HL-60 (cell line): ENCODE measurements around the gene SMAD2.

Experiments used
- DNase-seq, 2 experiments: peaks; one replicate each; pipeline ENCODE4 v3.0.0-alpha.2; 2010 to 2020; ENCODE audit warnings: low read depth in 1 of 2, low spot score in 1 of 2
- H3K27ac ChIP-seq: fragments of 250-450 bp; sonication (Bioruptor Pico); replicated peaks from 2 replicates; pipeline ENCODE4 v1.5.1; 2020; ENCODE audit warnings: mild to moderate bottlenecking, moderate library complexity
- H3K27me3 ChIP-seq: fragments of 250-450 bp; sonication (Bioruptor Pico); 2 replicates; pipeline ENCODE4 v1.5.1; 2021; ENCODE audit warnings: mild to moderate bottlenecking, moderate library complexity; ENCODE audit not compliant: insufficient read depth, poor library complexity, severe bottlenecking
- H3K4me3 ChIP-seq: replicated peaks from 2 replicates; pipeline ENCODE4 v1.5.1; 2011; ENCODE audit warnings: mild to moderate bottlenecking, control low read depth, low read length; ENCODE audit not compliant: insufficient read depth
- GABPA ChIP-seq: IDR thresholded peaks from 2 replicates; pipeline ENCODE4 v1.6.1; 2012; ENCODE audit warnings: low read depth
- POLR2AphosphoS5 ChIP-seq: IDR thresholded peaks from 2 replicates; pipeline ENCODE4 v1.6.1; 2012; ENCODE audit warnings: low read depth
- SPI1 ChIP-seq: IDR thresholded peaks from 2 replicates; pipeline ENCODE4 v1.6.1; 2012; ENCODE audit warnings: low read depth, mild to moderate bottlenecking, borderline replicate concordance
- TF ChIP-seq, protein P1 (sequence below): IDR thresholded peaks from 2 replicates; pipeline ENCODE4 v1.6.1; 2012; ENCODE audit warnings: low read depth; ENCODE audit not compliant: insufficient replicate concordance
- TF ChIP-seq, protein P2 (sequence below): IDR thresholded peaks from one replicate; pipeline ENCODE4 v1.5.1; 2011; ENCODE audit warnings: low read length, control low read depth, inconsistent platforms; ENCODE audit not compliant: insufficient read depth

Gene SMAD2

DNA sequence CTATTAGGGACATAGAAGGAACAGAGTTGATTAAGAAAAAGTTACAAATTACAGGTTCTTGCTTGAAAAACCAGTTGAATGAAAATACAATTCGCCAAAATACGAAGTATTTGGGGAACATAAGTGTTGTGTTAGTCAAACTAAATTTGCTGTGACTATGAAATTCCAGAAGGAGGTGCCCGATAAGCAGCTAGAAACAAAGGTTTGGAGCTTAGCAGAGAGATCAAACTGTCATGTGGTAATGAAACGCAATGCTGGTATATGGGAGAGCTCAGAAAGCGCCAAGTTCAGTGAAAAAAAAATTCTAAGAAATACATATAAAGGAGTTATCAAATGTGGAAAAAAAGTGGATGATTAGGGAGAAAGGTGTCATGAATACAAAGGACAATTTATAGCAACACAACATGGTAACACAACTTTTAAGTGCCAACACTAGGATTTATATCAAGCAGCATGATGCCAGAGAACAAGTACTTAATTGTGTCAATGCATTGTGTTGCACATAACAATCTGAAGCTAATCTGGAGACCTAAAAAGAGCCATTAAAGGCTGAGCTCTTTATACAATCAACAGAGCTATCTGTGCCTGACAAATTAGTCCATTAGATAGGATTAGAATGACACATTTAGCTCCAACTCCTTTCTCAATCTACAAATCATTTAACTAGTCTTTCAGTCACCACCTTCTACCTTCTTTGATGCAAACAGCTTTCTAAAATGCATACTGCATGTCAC, 31.2 kb downstream of the SMAD2 start:
- H3K27me3 ChIP-seq = no peaks in the 10 kb centered on the region
- TF ChIP-seq SPI1 (no peak), POLR2AphosphoS5 (no peak)
- TF ChIP-seq, protein P1, sequence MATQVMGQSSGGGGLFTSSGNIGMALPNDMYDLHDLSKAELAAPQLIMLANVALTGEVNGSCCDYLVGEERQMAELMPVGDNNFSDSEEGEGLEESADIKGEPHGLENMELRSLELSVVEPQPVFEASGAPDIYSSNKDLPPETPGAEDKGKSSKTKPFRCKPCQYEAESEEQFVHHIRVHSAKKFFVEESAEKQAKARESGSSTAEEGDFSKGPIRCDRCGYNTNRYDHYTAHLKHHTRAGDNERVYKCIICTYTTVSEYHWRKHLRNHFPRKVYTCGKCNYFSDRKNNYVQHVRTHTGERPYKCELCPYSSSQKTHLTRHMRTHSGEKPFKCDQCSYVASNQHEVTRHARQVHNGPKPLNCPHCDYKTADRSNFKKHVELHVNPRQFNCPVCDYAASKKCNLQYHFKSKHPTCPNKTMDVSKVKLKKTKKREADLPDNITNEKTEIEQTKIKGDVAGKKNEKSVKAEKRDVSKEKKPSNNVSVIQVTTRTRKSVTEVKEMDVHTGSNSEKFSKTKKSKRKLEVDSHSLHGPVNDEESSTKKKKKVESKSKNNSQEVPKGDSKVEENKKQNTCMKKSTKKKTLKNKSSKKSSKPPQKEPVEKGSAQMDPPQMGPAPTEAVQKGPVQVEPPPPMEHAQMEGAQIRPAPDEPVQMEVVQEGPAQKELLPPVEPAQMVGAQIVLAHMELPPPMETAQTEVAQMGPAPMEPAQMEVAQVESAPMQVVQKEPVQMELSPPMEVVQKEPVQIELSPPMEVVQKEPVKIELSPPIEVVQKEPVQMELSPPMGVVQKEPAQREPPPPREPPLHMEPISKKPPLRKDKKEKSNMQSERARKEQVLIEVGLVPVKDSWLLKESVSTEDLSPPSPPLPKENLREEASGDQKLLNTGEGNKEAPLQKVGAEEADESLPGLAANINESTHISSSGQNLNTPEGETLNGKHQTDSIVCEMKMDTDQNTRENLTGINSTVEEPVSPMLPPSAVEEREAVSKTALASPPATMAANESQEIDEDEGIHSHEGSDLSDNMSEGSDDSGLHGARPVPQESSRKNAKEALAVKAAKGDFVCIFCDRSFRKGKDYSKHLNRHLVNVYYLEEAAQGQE = no peak
- TF ChIP-seq, protein P2, sequence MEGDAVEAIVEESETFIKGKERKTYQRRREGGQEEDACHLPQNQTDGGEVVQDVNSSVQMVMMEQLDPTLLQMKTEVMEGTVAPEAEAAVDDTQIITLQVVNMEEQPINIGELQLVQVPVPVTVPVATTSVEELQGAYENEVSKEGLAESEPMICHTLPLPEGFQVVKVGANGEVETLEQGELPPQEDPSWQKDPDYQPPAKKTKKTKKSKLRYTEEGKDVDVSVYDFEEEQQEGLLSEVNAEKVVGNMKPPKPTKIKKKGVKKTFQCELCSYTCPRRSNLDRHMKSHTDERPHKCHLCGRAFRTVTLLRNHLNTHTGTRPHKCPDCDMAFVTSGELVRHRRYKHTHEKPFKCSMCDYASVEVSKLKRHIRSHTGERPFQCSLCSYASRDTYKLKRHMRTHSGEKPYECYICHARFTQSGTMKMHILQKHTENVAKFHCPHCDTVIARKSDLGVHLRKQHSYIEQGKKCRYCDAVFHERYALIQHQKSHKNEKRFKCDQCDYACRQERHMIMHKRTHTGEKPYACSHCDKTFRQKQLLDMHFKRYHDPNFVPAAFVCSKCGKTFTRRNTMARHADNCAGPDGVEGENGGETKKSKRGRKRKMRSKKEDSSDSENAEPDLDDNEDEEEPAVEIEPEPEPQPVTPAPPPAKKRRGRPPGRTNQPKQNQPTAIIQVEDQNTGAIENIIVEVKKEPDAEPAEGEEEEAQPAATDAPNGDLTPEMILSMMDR = no peak
- no peak overlapping the region for H3K27ac ChIP-seq
- DNase-seq = no peak
- no peak overlapping the region for H3K4me3 ChIP-seq

DNA sequence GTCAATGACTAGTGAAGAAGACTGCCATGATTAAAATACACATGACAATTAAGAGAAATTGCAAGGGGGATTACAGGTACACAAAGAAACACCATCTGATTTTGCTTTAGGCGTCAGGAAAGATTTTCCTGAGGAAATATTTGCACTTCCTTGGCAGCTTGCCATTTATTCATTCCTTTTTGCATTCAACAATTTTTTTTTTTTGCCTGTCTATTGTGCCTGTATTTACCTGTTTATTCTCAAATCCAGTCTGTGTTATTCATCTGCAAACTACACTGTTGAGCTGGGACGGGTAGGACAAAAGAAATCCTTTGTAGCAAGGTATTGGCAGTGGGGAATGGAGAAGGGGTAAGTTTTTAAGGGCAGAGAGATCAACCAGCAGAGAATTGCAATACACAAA, 31.8 kb downstream of the SMAD2 start:
- TF ChIP-seq POLR2AphosphoS5 (no peak), GABPA (no peak), SPI1 (no peak)
- TF ChIP-seq, protein P2 = no peak
- TF ChIP-seq, protein P1 = no peak
- H3K27ac ChIP-seq = no peak overlapping the region
- no peak for DNase-seq

DNA sequence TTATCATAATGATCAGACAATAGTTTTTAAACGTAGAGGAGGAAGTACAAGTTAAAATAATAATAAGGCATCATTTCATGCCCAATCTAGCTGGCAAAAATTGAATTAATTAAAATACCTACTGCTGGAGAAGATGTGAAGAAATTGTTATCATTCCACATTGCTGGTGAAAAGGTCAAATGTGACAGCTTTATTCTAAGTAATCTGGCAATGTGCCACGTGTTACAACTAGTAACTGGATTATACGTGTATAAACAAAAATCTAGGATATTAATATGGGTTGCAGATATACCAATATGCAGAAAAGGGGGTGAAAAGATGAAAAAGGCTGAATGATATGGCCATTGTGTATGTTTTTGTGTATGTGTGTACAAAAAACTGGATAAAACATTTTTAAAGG, 32.4 kb downstream of the SMAD2 start:
- H3K4me3 ChIP-seq = no peak overlapping the region
- DNase-seq = no peak
- no peak overlapping the region for H3K27ac ChIP-seq
- TF ChIP-seq GABPA (no peak), POLR2AphosphoS5 (no peak), SPI1 (no peak)
- TF ChIP-seq, protein P1 = no peak
- TF ChIP-seq, protein P2 = no peak
- H3K27me3 ChIP-seq = no peaks in the 10 kb centered on the region

More for the DNA sequence above, 31.8 kb downstream of the SMAD2 start:
- Histone ChIP-seq H3K4me3 (no peak overlapping the region), H3K27me3 (no peaks in the 10 kb centered on the region)
